GM12874 (cell line): ENCODE results near the gene SMURF1.

Experiments
- TF ChIP-seq, protein P1 (sequence below): IDR thresholded peaks from 2 replicates; pipeline ENCODE4 v1.5.1; 2011; ENCODE audit warnings: low read depth, mild to moderate bottlenecking, control low read depth, low read length, moderate library complexity; ENCODE audit not compliant: insufficient read depth

The SMURF1 gene

DNA sequence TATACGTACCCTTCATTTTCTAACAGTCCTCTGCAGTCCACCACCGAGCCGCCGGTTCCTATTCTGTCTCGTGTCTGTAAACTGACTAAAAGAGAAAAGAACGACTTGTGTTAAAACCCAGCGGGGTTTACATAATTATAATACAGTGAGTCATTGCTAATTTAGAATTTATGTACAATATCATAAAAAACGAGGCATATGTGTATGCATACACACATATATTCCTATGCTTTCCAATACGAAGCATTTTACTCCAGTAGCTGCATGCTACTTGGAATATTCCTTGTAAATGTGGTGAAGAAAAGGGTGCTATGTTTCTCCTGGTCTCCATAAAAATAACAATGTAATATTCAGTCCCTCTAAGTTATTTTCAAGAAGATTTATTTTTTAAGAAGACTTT, 89.1 kb downstream of the SMURF1 start:
- TF ChIP-seq, protein P1, sequence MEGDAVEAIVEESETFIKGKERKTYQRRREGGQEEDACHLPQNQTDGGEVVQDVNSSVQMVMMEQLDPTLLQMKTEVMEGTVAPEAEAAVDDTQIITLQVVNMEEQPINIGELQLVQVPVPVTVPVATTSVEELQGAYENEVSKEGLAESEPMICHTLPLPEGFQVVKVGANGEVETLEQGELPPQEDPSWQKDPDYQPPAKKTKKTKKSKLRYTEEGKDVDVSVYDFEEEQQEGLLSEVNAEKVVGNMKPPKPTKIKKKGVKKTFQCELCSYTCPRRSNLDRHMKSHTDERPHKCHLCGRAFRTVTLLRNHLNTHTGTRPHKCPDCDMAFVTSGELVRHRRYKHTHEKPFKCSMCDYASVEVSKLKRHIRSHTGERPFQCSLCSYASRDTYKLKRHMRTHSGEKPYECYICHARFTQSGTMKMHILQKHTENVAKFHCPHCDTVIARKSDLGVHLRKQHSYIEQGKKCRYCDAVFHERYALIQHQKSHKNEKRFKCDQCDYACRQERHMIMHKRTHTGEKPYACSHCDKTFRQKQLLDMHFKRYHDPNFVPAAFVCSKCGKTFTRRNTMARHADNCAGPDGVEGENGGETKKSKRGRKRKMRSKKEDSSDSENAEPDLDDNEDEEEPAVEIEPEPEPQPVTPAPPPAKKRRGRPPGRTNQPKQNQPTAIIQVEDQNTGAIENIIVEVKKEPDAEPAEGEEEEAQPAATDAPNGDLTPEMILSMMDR, result no peak

DNA sequence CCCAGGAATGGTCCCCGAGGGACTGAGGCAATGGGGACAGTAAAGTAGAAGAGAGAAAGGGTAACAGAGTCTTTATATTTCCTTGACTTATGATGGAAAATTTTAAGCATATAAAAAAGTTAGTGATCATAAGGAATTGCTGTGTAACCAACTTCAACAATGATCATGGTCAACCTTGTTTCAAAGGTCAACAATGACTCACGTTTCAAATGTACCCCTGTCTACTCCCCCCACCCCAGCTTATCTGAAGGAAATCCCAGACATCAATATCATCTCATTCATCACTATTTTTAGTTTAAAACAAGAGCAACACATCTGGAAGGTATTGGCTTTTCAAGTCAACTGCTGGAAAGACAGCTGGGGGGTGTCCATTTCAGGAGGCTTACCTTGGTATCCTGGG, 92.9 kb downstream of the SMURF1 start:
- TF ChIP-seq, protein P1, result no peak

DNA sequence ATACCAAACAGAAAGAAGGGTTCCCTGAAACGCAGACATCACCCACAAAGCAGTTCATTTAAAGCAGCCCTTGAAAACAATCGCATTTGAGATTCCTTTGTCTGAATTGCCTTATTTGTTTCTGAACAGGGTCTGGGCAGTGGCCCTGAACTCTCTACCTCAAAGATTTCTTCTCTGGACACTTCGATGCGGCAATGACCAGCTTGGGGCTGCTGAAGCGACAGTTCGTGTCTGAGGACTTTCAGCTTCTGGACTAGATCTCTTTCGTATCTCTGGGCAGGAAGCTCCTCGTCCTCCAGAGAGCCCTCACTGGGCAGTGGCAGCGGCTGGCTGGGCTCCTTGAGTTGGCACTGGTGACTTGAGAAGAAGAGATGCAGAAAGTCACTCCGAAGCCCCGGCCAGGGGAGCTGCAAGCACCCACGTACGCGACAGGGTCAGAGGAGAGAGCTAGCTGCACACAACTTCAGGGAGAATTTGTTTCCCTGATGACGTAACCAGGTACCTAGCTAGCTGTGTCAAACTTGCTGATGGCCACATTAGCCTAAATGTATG, 96.3 kb downstream of the SMURF1 start:
- TF ChIP-seq, protein P1, result no peak

DNA sequence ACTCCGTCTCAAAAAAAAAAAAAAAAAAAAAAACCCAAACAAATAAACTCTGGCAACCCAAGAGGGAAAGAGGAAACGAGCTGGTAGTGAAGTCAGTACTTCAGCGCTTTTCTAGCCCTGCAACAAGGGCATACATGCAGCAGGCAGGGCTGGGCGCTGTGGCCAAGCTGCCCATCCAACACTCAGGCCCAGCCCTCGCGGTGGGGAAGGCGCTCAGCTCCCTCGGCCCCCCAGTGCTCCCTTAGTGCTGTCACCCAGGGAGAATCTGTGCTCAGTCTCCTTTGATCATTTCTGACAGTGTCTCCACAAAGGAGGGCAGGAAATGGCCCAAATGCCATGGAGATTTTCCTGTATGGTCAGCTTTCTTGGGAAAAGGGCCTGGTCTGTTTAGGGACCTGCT, 97.2 kb downstream of the SMURF1 start:
- TF ChIP-seq, protein P1, result no peak

DNA sequence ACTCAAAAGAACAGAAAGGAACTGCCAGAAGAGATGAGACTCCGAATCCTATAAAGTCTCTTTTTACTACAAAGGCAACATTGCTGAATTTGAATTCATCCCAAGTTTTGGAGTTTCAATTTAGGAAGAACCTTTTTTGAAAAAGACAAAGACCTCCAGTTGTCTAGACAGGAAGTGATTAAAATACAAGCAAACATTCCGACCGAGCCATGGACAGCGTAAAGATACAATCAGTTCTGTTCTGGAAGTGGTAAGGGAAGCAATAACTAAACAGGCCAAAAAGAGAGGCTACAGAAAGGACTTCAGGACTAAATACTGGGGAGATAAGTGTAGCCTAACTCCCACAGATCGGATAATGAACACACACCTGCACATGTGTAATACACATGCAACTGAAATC, 101.0 kb downstream of the SMURF1 start:
- TF ChIP-seq, protein P1, result no peak

DNA sequence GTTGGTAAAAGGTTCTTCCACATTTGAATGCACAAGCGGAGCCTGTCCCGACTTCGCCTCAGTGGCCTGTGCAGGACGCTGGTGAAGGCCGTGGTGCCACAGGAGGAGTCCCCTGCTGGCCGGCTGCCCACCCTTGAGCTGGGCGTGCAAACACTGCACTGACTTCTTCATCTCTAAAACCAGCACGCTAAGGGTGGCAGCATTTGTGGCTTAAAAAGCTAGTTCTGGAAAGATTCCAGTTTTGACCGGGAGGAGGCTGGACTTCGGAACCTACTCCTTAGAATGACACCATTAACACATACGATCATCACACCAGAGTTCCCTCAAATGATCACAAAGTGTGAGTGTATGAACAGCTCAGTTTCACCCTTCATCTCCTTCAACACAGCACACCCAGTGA, 102.4 kb downstream of the SMURF1 start:
- TF ChIP-seq, protein P1, result no peak

DNA sequence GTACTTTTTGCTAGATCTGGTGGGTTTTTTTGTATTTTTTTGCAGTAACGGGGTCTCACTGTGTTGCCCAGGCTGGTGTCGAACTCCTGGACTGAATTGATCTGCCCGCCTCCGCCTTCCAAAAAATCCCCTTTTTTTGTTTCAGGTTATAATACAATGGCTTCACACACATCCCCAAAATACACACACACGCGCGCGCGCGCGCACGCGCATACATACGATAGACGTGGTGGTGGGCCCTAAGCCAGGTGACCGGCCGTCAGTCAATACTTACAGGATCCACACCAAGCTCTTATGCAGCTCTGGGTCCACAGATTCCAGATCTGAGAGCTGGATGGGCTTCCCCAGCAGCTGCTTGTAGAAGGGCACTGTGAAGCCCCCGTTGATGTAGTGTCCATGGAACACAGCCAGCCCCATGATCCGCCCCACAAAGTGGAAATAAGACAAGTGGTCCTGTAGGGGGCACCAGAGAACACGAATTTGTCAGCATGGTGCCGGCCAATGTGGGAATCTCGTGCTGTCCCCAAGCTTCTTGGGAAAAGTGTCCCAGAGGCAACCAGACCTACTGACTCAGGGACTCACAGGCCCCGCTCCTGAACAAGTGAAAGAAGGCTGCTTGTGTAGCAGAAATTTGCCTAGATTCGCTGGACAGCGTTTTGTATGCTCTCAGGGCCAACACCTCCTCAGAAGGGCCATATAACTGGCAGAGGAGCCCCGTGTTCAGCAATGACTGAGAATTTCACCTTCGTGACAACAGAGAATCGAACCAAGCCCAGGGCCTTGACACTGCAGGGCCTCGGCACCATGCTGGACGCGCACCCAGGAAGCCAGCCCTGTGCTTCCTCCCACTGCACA, 103.6 kb downstream of the SMURF1 start:
- TF ChIP-seq, protein P1, result peak; percentile 65
